Choroid plexus epithelial cell (primary cell): ENCODE data around the gene RSU1.

Experiments used
- DNase-seq: peaks from one replicate; pipeline ENCODE4 v3.0.0-alpha.2; 2010; ENCODE audit warnings: low read depth
- H3K4me3 ChIP-seq: 2 replicates; pipeline ENCODE4 v1.5.1; 2011; ENCODE audit warnings: low read depth, mild to moderate bottlenecking, control low read depth, low read length, moderate library complexity
- CTCF ChIP-seq: conservative IDR thresholded peaks from 2 replicates; pipeline ENCODE4 v1.5.1; 2011; ENCODE audit warnings: low read depth, mild to moderate bottlenecking, control low read depth, inconsistent platforms, low read length, moderate library complexity

RSU1 gene

GRCh38 chr10:16816171-16816570 lies 1.1 kb downstream of the RSU1 start:
- DNase-seq: no peak
- peak overlapping the region; percentile 81 for H3K4me3 ChIP-seq
- TF ChIP-seq CTCF: no peak

- no peak for DNase-seq
- H3K4me3 ChIP-seq: no peak overlapping the region
Observed at GRCh38 chr10:16814012-16814411, 3.2 kb downstream of the RSU1 start.

GRCh38 chr10:16812676-16813075 lies 4.5 kb downstream of the RSU1 start:
- DNase-seq: no peak
- no peak overlapping the region for H3K4me3 ChIP-seq
- no peak for TF ChIP-seq CTCF

More at GRCh38 chr10:16814012-16814411, 3.2 kb downstream of the RSU1 start:
- no peak for TF ChIP-seq CTCF

GRCh38 chr10:16811765-16812164 lies 5.5 kb downstream of the RSU1 start:
- no peak for DNase-seq
- TF ChIP-seq CTCF: no peak
- no peak overlapping the region for H3K4me3 ChIP-seq

GRCh38 chr10:16811292-16811691 lies 5.9 kb downstream of the RSU1 start:
- no peak overlapping the region for H3K4me3 ChIP-seq
- TF ChIP-seq CTCF: no peak
- DNase-seq: no peak

- DNase-seq: peak; percentile 79
- H3K4me3 ChIP-seq: no peak overlapping the region
- TF ChIP-seq CTCF: peak; percentile 85
Observed at GRCh38 chr10:16809074-16809718, 8.0 kb downstream of the RSU1 start.

GRCh38 chr10:16804123-16804522 lies 13.1 kb downstream of the RSU1 start:
- no peak overlapping the region for H3K4me3 ChIP-seq
- DNase-seq: no peak
- no peak for TF ChIP-seq CTCF
